Raji (cell line): ENCODE measurements around the gene ZNF341.

ENCODE experiments used
- POLR2A ChIP-seq: IDR thresholded peaks from 2 replicates; pipeline ENCODE4 v1.6.1; 2011; ENCODE audit warnings: low read depth, low read length, control low read depth; ENCODE audit not compliant: insufficient read depth

The ZNF341 gene

DNA sequence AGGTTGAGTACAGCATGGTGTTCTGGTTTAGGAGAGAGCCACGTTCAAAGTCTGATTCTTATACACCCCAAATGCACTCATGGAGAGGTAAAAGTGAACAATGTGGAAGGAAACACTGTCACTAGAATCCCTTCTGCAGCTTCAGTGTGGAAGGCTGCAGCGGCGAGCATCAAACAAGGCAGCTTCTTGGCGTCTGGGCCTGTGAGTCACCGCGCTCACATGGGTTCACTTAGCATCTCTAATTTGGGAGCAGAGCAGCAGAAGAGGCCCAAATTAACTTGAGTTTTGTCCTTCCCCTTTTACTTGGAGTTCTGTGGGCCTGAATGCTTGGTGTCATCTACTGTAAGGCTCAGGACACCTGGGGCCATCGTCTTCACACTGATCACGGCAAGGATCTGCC lies 34.7 kb upstream of the ZNF341 start:
- no peak for TF ChIP-seq POLR2A

- TF ChIP-seq POLR2A: no peak
Measured at GRCh38 chr20:33701629-33702450, 30.0 kb upstream of the ZNF341 start.

DNA sequence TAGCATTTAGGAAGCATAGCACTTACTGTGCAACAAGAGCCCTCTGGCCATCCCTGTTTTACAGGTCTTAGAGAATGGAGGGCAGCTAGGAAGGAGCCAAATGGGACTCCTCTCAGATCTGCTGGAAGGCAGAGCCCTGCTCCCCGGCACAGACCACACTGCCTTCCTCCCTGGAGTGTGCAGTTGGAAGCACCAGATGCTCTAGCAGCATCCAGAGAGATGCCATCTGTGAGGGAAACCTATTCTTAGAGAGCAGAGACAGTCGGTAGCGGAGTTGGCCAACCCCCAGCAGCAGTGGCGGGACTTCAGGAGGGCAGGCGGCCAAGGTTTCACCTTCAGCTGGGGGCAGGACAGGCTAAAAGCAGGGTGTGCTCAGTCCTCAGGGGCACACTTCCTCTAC lies 28.9 kb upstream of the ZNF341 start:
- TF ChIP-seq POLR2A: no peak

GRCh38 chr20:33703498-33704137 lies 28.2 kb upstream of the ZNF341 start:
- no peak for TF ChIP-seq POLR2A

DNA sequence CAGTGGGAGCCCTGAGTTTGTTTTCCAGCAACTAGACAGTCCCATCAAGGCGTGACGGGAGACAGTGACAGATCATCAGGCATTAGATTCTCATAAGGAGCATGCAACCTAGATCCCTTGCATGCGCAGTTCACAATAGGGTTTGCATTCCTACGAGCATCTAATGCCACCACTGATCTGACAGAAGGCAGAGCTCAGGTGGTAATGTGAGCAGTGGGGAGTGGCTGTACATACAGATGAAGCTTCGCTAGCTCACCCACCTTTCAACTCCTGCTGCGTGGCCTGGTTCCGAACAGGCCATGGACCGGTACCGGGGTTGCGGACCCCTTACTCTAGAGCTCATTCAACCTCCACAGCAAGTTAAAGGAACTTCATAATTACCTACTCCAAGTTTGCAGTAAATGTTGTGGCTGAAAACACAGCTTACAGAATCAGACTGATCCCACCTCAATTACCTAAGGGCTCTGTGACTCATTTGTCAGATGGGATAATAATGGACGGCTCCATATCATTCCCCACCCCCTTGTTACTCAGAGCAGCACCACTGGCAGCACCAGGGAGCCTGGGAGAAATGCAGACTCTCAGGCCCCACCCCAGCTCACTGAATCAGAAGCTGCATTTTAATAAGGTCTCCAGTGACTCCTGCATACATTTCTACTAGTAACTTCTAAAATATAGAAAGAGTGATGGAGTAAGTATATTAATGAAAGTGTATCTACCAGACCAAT lies 27.4 kb upstream of the ZNF341 start:
- no peak for TF ChIP-seq POLR2A

- no peak for TF ChIP-seq POLR2A
Measured at GRCh38 chr20:33707668-33708067, 24.1 kb upstream of the ZNF341 start.

DNA sequence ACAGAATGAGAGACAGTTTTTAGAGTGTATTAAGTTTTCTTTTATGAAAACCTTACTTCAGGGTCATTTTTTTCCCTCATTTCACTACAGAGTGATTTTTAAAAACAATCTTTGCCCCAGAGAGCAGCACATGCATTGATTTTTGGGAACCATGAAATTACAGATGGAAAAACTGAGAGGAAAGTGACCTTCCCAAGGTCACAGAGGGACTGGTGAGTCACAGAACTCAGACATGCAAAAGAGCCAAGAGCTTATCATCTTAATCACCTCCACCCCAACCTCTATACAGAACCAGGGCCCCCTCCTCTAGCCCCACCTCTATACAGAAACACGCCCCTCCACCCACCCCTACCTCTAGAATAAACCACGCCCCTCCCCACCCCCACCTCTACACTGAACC lies 22.4 kb upstream of the ZNF341 start:
- no peak for TF ChIP-seq POLR2A

DNA sequence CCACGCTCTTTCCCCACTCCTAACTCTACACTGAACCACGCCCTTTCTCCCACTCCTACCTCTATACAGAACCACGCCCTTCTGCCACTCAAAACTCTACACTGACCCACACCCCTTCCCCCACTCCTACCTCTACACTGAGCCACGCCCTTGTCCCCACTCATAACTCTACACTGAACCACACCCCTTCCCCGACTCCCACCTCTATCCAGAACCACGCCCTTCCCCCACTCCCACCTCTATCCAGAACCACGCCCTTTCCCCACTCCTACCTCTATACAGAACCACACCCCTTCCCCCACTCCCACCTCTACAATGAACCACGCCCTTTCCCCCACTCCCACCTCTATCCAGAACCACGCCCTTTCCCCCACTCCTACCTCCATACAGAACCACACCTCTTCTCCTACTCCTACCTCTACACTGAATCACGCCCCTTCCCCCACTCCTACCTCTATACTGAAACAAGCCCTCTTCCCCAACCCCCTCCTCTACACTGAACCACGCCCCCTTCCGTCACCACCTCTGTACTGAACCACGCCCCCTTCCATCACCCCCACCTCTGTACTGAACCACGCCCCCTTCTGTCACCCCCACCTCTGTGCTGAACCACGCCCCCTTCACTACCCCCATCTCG lies 21.8 kb upstream of the ZNF341 start:
- no peak for TF ChIP-seq POLR2A

DNA sequence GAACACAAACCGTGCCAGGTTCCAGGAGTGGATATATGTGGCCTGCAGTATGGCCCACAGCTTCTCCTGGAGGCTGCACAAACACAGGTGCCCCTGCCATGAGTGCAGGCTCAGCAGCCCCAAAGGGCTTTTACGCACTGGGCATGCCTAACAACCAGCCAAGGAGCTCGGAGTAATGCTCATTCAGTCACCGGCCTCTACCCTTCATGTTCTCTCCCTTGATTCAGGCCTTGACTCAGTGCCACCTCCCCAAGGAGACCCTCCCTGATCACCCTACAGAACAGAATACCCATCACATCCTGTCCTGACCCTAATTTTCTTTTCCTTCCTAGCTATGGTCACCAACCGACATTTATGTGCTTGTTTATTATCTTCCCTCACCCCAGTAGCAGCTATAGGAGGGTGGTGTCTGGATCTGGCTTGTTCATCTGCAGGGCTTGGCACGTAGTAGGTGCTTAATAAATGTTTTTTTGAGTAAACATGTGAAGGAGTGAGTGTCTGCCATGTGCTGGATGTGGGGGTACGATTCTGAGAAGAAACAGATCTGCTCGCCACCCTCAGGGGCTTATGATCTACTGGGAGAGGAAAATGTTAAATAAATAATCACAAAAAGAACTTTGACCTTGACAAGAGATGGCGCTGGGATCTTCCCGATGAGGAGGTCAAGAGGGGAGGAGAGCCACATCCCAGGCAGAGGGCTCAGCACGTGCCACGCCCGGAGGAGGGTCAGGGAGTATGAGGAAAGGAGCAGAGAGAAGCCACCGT lies 20.9 kb upstream of the ZNF341 start:
- TF ChIP-seq POLR2A: no peak

DNA sequence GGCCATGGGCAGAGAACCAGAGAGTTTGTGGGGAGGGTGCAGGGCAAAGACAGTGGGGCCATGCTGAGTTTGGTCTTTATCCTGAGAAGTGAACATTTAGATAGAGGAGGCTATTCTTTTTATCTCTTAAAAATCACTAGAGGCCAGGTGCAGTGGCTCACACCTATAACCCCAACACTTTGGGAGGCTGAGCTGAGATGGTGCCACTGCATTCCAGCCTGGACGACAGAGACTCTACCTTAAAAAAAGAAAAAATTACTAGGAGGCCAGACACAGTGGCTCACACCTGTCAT lies 20.4 kb upstream of the ZNF341 start:
- TF ChIP-seq POLR2A: no peak

DNA sequence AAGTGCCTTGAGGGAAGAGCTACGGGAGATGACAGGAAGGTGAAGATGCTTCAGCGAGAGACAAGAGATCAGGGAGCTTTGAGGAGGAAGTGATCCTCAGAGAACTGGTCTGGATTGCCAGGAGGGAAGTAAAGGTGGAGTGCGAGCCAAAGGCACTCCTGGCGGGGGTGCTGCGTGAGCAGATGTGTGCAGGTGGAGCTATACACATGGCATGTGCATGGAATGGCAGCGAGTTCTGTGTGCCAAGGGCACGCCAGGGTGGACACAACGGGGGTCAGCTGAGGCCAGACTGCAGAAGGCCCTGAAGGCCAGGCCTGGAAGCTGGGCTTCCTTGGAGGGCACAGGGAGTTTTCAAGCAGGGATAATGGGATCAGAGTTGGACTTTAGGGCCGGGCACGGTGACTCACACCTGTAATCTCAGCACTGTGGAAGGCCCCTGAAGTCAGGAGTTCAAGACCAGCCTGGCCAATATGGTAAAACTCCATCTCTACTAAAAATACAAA lies 17.9 kb upstream of the ZNF341 start:
- no peak for TF ChIP-seq POLR2A

GRCh38 chr20:33716498-33716897 lies 15.3 kb upstream of the ZNF341 start:
- no peak for TF ChIP-seq POLR2A

GRCh38 chr20:33719277-33719988 lies 12.4 kb upstream of the ZNF341 start:
- TF ChIP-seq POLR2A: no peak
